GM13977 (cell line): ENCODE results near the gene SLC37A3.

Experiments
- DNase-seq: peaks from one replicate; pipeline ENCODE4 v3.0.0; 2012; ENCODE audit warnings: low spot score
- in situ Hi-C: fragments of 300-500 bp; cut with MboI; formaldehyde crosslinking; loops from one replicate; pipeline ENCODE4 v1.12.0; 2022; ENCODE audit warnings: low sequenced_read_pairs, low pct_unique_long_range_greater_than_20kb, mixed read lengths, inconsistent platforms; ENCODE audit not compliant: unreplicated experiment
- TF ChIP-seq, protein P1 (sequence below): IDR thresholded peaks from 2 replicates; pipeline ENCODE4 v1.5.1; 2012; ENCODE audit warnings: mild to moderate bottlenecking, control low read depth; ENCODE audit not compliant: insufficient read depth; ENCODE audit errors: extremely low read depth, missing control alignments

SLC37A3 gene

DNA sequence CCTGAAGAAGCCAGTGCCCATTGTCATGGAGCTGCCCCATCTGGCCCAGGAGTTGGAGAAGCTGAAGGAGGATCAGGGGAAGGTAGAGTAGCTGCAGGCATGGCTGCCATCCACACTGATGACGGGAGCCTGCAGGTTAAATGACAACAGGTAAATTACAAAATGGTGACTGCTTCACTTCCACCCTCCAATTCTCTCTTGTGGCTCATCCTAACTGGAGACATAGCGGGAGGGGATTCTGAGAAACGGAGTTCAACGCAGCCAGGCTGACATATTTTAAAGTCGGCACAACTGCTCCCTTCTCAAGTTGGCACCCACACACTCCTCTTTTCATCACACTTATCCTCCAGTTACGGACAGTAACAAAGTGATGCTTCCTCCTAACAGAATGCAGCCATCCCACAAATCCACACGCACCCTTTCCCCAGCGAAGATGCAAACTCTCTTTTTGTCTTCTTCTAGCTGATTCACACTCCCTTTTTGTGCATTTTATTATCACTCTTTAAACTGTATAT lies 103.0 kb downstream of the SLC37A3 start:
- no peak for DNase-seq
- TF ChIP-seq, protein P1, sequence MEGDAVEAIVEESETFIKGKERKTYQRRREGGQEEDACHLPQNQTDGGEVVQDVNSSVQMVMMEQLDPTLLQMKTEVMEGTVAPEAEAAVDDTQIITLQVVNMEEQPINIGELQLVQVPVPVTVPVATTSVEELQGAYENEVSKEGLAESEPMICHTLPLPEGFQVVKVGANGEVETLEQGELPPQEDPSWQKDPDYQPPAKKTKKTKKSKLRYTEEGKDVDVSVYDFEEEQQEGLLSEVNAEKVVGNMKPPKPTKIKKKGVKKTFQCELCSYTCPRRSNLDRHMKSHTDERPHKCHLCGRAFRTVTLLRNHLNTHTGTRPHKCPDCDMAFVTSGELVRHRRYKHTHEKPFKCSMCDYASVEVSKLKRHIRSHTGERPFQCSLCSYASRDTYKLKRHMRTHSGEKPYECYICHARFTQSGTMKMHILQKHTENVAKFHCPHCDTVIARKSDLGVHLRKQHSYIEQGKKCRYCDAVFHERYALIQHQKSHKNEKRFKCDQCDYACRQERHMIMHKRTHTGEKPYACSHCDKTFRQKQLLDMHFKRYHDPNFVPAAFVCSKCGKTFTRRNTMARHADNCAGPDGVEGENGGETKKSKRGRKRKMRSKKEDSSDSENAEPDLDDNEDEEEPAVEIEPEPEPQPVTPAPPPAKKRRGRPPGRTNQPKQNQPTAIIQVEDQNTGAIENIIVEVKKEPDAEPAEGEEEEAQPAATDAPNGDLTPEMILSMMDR, result no peak
- in situ Hi-C loops, result no loop called here

DNA sequence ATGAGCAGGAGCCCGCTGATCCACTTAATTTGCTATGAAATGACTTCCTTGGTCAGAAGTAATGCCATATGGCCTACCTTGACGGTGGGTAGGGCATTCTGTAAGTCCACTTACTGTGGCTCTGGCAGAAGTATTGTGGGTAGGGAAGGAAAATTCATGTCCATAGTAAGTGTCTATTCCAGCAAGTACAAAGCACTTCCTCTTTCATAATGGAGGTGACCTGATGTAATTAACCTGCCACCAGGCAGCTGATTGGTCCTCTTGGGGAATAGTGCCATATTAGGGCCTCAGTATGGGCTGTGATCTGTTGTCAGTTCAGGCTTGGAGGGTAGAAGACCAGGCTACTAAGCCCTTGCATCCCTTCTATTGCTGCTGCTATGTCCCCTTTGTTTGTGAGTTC lies 103.9 kb downstream of the SLC37A3 start:
- in situ Hi-C loops, result no loop called here
- TF ChIP-seq, protein P1, result no peak
- no peak for DNase-seq

DNA sequence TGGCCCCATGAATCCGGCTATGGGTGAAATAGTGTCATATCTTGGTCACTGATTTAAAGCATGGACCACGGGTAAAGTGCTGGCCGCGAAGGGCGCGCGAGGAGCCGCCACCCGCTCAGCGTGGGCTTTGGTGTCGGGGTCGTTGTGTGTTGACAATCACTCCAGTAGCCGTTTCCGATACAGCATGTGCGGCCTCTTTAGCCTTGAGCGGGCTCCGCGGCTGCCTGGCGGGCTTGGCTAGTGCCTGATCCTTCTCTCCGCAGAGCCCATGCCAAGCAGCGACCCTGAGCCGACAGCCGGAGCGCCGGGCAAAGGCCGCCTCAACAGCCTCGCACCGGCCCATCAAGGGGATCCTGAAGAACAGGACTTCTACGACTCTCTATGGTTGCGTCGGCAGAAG lies 105.9 kb downstream of the SLC37A3 start:
- no peak for DNase-seq
- TF ChIP-seq, protein P1, result no peak
- in situ Hi-C loops, result no loop called here

DNA sequence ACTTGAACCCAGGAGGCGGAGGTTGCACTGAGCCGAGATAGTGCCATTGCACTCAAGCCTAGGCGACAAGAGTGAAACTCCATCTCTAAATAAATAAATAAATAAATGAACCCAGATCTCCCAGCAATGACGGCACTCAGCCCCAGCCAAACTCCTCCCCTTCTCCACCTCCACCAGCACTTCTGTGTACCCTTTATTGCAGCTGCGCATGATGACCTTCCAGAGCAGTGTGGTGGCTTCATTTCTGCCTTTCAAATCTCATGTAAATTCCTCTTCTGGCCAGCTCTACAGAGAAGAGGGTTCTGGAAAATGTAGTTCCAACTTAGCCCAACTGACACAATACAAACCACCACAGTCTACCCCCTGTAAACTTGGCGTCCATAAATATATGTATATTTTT lies 108.5 kb downstream of the SLC37A3 start:
- in situ Hi-C loops, result no loop called here
- TF ChIP-seq, protein P1, result no peak
- DNase-seq, result no peak

DNA sequence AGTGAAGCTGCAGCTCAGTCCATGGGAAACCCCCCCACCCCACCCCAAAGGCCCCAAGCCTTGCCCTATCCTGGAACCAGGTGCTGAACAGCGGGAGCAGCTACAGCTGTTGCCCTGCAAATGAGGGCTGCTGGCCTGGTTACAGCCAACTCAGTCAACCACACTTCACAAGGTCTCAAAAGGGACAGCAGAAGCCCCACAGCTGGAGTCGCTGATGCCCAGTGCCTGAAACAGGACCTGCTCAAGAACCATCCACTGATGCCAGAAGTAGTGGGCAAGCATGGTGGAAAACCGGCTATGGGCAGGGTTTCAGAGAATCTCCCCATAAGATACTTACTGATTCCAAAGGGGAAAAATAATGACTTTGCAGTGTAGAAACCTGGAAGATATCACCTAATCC lies 110.3 kb downstream of the SLC37A3 start:
- in situ Hi-C loops, result no loop called here
- TF ChIP-seq, protein P1, result no peak
- DNase-seq, result no peak

DNA sequence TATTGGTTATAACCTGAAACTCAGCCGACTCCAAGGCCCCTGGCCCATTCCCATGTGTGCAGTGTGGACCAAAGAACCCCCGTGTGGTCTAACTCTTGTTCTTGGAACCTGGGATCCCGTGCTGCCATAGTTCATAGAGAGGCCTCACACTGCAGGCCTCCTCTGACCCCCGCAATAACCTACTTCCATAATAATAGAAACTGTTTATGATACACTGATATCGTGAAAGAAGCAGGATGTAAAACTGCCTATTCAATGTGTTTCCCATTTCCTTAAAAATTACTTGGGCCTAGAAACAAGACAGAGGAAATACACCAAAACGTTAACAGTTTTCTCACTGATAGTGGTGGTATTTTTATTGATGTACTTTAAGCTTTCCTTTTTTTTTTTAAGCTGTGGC lies 112.4 kb downstream of the SLC37A3 start:
- no peak for DNase-seq
- TF ChIP-seq, protein P1, result no peak
- in situ Hi-C loops, result no loop called here

DNA sequence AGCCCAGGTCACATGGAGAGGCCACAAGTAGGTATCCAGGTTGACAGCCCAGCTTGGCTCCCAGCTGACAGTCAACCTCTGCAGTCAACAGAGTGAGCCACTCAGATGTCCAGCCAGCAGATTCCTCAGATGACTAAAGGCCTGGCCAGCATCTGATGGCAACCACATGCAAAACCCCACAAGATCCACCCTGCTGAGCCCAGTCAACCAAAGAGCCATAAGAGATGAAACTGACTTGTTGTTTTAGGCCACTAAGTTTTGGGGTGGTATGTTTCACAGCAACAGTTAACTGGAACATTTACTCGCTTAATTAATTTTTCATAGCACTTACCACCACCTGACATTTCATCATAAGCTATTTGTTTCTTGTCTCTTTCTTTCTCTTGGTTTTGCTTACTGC lies 114.3 kb downstream of the SLC37A3 start:
- DNase-seq, result no peak
- TF ChIP-seq, protein P1, result no peak
- in situ Hi-C loops, result no loop called here
